Measurements from ENCODE around the gene CHPF2. TPM values are rescaled to one million over a fixed set of nuclear protein-coding genes. Genes with fewer than 3 reads are reported as not detected.

CHPF2 gene
- total and polyA plus RNA-seq, 2 experiments from 2014 or later: 4.8 to 26.1 TPM

DNA sequence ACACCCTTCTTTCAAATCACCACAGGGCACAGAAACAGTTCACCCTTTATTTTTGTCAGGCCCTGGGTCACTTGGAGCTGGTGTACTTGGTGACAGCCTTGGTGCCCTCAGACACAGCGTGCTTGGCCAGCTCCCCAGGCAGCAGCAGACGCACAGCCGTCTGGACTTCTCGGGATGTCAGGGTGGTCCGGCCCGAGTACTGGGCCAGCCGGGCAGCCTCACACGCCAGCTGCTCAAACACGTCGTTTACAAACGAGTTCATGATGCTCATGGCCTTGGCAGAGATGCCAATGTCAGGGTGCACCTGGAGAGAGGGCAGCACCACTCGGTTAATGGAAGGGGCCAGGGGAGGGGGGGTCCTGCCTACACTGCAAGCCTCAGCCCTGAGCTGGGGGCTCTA, 24.5 kb upstream of the CHPF2 start:
- H3K27ac ChIP-seq (ENCODE audit: low read depth): no peak overlapping the region
- no peaks in the 10 kb centered on the region for H3K27me3 ChIP-seq (ENCODE audit: insufficient read depth)
- no peaks in the 10 kb centered on the region for H3K9me3 Mint-ChIP-seq
- peaks cover 15% of the 10 kb centered on the region for H3K4me1 Mint-ChIP-seq
- H3K4me1 ChIP-seq (ENCODE audit: insufficient read depth): peaks cover 7% of the 10 kb centered on the region
- H3K27ac Mint-ChIP-seq: no peak overlapping the region
- H3F3A ChIP-seq (replicated peaks; ENCODE audit: low read depth): no peaks in the 10 kb centered on the region
- H3K4me3 ChIP-seq: no peak overlapping the region
- DNase-seq (ENCODE audit: low spot score): no peak
- peaks cover 9% of the 10 kb centered on the region; the same call in 2 of the 3 replicates for H3K36me3 Mint-ChIP-seq (ENCODE audit: low read depth)
- H2AFZ ChIP-seq: no peak overlapping the region
- H3K4me2 ChIP-seq: no peak overlapping the region
- H3K9me2 ChIP-seq (ENCODE audit: insufficient read depth): no peaks in the 10 kb centered on the region
- H3K79me2 ChIP-seq (replicated peaks; ENCODE audit: insufficient read depth): no peaks in the 10 kb centered on the region
- H3K27me3 Mint-ChIP-seq (ENCODE audit: insufficient read depth, low read depth, poor library complexity): peaks cover 17% of the 10 kb centered on the region
- H3K4me3 Mint-ChIP-seq: no peak overlapping the region
- H4K20me1 ChIP-seq (replicated peaks; ENCODE audit: insufficient read depth): no peaks in the 10 kb centered on the region; the same call in 1 of the 2 replicates
- TF ChIP-seq, protein P1, sequence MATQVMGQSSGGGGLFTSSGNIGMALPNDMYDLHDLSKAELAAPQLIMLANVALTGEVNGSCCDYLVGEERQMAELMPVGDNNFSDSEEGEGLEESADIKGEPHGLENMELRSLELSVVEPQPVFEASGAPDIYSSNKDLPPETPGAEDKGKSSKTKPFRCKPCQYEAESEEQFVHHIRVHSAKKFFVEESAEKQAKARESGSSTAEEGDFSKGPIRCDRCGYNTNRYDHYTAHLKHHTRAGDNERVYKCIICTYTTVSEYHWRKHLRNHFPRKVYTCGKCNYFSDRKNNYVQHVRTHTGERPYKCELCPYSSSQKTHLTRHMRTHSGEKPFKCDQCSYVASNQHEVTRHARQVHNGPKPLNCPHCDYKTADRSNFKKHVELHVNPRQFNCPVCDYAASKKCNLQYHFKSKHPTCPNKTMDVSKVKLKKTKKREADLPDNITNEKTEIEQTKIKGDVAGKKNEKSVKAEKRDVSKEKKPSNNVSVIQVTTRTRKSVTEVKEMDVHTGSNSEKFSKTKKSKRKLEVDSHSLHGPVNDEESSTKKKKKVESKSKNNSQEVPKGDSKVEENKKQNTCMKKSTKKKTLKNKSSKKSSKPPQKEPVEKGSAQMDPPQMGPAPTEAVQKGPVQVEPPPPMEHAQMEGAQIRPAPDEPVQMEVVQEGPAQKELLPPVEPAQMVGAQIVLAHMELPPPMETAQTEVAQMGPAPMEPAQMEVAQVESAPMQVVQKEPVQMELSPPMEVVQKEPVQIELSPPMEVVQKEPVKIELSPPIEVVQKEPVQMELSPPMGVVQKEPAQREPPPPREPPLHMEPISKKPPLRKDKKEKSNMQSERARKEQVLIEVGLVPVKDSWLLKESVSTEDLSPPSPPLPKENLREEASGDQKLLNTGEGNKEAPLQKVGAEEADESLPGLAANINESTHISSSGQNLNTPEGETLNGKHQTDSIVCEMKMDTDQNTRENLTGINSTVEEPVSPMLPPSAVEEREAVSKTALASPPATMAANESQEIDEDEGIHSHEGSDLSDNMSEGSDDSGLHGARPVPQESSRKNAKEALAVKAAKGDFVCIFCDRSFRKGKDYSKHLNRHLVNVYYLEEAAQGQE (IDR thresholded peaks at IDR 0.05; ENCODE audit: unreplicated experiment): no peak
- TF ChIP-seq ZNF114 (CRISPR knock-in tag; IDR thresholded peaks at IDR 0.05) (no peak), STAT1 (IDR thresholded peaks at IDR 0.05; ENCODE audit: unreplicated experiment) (no peak), NANOG (IDR thresholded peaks at IDR 0.05; ENCODE audit: borderline replicate concordance) (no peak), ZNF331 (CRISPR knock-in tag; IDR thresholded peaks at IDR 0.05; ENCODE audit: low read depth) (no peak), POLR2AphosphoS5 (IDR thresholded peaks at IDR 0.05; ENCODE audit: low read depth) (no peak), JUNB (IDR thresholded peaks at IDR 0.05; ENCODE audit: unreplicated experiment) (no peak), EZH2 (IDR thresholded peaks at IDR 0.05; ENCODE audit: low read depth, unreplicated experiment) (no peak), EZH2phosphoT487 (IDR thresholded peaks at IDR 0.05; ENCODE audit: unreplicated experiment) (no peak)
- TF ChIP-seq, protein P2, sequence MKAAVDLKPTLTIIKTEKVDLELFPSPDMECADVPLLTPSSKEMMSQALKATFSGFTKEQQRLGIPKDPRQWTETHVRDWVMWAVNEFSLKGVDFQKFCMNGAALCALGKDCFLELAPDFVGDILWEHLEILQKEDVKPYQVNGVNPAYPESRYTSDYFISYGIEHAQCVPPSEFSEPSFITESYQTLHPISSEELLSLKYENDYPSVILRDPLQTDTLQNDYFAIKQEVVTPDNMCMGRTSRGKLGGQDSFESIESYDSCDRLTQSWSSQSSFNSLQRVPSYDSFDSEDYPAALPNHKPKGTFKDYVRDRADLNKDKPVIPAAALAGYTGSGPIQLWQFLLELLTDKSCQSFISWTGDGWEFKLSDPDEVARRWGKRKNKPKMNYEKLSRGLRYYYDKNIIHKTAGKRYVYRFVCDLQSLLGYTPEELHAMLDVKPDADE (IDR thresholded peaks at IDR 0.05): no peak
- TF ChIP-seq, protein P3, sequence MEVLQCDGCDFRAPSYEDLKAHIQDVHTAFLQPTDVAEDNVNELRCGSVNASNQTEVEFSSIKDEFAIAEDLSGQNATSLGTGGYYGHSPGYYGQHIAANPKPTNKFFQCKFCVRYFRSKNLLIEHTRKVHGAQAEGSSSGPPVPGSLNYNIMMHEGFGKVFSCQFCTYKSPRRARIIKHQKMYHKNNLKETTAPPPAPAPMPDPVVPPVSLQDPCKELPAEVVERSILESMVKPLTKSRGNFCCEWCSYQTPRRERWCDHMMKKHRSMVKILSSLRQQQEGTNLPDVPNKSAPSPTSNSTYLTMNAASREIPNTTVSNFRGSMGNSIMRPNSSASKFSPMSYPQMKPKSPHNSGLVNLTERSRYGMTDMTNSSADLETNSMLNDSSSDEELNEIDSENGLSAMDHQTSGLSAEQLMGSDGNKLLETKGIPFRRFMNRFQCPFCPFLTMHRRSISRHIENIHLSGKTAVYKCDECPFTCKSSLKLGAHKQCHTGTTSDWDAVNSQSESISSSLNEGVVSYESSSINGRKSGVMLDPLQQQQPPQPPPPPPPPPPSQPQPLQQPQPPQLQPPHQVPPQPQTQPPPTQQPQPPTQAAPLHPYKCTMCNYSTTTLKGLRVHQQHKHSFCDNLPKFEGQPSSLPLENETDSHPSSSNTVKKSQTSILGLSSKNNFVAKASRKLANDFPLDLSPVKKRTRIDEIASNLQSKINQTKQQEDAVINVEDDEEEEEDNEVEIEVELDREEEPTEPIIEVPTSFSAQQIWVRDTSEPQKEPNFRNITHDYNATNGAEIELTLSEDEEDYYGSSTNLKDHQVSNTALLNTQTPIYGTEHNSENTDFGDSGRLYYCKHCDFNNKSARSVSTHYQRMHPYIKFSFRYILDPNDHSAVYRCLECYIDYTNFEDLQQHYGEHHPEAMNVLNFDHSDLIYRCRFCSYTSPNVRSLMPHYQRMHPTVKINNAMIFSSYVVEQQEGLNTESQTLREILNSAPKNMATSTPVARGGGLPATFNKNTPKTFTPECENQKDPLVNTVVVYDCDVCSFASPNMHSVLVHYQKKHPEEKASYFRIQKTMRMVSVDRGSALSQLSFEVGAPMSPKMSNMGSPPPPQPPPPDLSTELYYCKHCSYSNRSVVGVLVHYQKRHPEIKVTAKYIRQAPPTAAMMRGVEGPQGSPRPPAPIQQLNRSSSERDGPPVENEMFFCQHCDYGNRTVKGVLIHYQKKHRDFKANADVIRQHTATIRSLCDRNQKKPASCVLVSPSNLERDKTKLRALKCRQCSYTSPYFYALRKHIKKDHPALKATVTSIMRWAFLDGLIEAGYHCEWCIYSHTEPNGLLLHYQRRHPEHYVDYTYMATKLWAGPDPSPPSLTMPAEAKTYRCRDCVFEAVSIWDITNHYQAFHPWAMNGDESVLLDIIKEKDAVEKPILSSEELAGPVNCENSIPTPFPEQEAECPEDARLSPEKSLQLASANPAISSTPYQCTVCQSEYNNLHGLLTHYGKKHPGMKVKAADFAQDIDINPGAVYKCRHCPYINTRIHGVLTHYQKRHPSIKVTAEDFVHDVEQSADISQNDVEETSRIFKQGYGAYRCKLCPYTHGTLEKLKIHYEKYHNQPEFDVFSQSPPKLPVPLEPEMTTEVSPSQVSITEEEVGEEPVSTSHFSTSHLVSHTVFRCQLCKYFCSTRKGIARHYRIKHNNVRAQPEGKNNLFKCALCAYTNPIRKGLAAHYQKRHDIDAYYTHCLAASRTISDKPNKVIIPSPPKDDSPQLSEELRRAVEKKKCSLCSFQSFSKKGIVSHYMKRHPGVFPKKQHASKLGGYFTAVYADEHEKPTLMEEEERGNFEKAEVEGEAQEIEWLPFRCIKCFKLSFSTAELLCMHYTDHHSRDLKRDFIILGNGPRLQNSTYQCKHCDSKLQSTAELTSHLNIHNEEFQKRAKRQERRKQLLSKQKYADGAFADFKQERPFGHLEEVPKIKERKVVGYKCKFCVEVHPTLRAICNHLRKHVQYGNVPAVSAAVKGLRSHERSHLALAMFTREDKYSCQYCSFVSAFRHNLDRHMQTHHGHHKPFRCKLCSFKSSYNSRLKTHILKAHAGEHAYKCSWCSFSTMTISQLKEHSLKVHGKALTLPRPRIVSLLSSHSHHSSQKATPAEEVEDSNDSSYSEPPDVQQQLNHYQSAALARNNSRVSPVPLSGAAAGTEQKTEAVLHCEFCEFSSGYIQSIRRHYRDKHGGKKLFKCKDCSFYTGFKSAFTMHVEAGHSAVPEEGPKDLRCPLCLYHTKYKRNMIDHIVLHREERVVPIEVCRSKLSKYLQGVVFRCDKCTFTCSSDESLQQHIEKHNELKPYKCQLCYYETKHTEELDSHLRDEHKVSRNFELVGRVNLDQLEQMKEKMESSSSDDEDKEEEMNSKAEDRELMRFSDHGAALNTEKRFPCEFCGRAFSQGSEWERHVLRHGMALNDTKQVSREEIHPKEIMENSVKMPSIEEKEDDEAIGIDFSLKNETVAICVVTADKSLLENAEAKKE (CRISPR knock-in tag; IDR thresholded peaks at IDR 0.05): no peak
- TF ChIP-seq, protein P4, sequence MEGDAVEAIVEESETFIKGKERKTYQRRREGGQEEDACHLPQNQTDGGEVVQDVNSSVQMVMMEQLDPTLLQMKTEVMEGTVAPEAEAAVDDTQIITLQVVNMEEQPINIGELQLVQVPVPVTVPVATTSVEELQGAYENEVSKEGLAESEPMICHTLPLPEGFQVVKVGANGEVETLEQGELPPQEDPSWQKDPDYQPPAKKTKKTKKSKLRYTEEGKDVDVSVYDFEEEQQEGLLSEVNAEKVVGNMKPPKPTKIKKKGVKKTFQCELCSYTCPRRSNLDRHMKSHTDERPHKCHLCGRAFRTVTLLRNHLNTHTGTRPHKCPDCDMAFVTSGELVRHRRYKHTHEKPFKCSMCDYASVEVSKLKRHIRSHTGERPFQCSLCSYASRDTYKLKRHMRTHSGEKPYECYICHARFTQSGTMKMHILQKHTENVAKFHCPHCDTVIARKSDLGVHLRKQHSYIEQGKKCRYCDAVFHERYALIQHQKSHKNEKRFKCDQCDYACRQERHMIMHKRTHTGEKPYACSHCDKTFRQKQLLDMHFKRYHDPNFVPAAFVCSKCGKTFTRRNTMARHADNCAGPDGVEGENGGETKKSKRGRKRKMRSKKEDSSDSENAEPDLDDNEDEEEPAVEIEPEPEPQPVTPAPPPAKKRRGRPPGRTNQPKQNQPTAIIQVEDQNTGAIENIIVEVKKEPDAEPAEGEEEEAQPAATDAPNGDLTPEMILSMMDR (conservative IDR thresholded peaks at IDR 0.05; ENCODE audit: low read depth in 2 of 2): no peak
- no peak for ATAC-seq
- H3K36me3 ChIP-seq (ENCODE audit: insufficient read depth): 0 out of 2 replicates have a peak, but pooled peaks cover 4% of the 10 kb centered on the region

All from GM23338 (cell line).